ENCODE measurements around the gene LRRC7. TPM values are rescaled to one million over a fixed set of nuclear protein-coding genes. Genes with fewer than 3 reads are reported as not detected.

Gene LRRC7
- total RNA-seq, 1 donor from 2014 or later = 7.8 TPM

- Mint-ChIP-seq H3K27ac (no peak overlapping the region), H3K27me3 (no peaks in the 10 kb centered on the region), H3K4me3 (ENCODE audit: low read depth) (no peak overlapping the region), H3K9me3 (ENCODE audit: low read depth) (no peaks in the 10 kb centered on the region), H3K4me1 (ENCODE audit: low read depth) (no peaks in the 10 kb centered on the region), H3K36me3 (ENCODE audit: insufficient read depth) (no peaks in the 10 kb centered on the region)
- DNase-seq (ENCODE audit: low spot score, unreplicated experiment) = no peak
- TF ChIP-seq CTCF (IDR thresholded peaks at IDR 0.05; ENCODE audit: unreplicated experiment) = no peak
These were observed 431.1 kb downstream of the LRRC7 start for GRCh38 chr1:69998847-69999246.

DNA sequence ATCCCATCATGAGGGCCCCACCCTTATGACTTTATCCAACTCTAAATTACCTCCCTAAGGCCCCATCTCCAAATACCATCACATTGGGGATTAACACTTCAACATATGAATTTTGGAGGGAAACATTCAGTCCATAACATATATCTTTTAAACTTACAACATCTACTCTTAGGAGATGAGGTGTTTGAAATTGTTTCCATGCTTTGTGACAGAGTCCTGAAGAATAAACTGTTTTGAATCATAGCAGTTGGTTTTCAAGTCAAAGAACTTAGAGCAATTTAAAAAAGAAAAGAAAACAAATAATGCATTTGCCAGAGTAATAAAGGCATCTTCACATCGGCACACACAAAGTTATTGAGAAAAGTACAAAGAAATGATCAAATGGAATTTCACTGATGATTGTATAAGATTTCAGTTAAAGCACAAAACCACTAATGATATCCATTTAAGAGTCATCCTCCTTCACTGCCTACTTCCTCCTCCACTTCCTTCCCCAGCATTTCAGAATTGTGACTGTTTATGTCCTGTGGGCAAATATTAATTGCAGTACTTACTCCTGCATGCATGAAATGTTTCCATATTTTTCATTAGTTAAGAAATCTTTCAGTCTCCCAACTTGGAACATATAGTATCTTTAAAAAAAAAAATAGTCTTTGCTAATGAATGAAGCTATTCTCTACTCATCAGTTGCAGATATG lies 435.6 kb downstream of the LRRC7 start:
- no peak overlapping the region for H3K27ac Mint-ChIP-seq
- no peaks in the 10 kb centered on the region for H3K36me3 Mint-ChIP-seq (ENCODE audit: insufficient read depth)
- no peak for DNase-seq (ENCODE audit: low spot score, unreplicated experiment)
- TF ChIP-seq CTCF (IDR thresholded peaks at IDR 0.05; ENCODE audit: unreplicated experiment) = no peak
- H3K4me1 Mint-ChIP-seq (ENCODE audit: low read depth) = no peaks in the 10 kb centered on the region
- H3K9me3 Mint-ChIP-seq (ENCODE audit: low read depth) = no peaks in the 10 kb centered on the region
- no peaks in the 10 kb centered on the region for H3K27me3 Mint-ChIP-seq
- no peak overlapping the region for H3K4me3 Mint-ChIP-seq (ENCODE audit: low read depth)

DNA sequence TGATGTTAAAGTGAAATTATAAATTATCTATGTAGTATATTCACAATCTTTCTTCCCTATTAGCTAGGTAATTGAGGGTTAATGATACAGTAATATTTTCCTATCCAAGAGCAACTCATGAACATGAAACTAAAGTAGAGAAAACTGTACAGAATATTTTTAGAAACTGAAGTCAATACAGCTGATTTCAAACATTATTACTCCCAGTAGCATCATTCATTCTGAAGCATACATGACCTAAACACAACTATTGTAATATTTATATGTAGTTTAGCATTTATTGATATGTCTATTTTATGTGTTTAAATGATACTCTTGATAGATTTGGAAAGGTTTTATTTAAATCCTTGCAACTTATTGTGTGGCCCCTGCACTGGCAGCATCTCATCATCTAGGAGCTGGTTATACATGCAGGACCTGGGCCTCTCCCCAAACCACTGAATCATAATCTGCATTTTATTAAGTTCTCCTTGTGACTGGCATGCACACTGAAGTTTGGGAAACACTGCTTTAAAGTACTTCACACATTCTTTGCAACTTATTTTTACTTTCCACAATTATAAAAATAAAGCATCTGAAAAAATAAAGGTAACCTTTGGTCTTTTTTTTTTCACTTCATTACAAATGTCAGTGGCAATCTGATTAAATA lies 437.8 kb downstream of the LRRC7 start:
- TF ChIP-seq CTCF (IDR thresholded peaks at IDR 0.05; ENCODE audit: unreplicated experiment) = no peak
- no peak for DNase-seq (ENCODE audit: low spot score, unreplicated experiment)
- Mint-ChIP-seq H3K27ac (no peak overlapping the region), H3K36me3 (ENCODE audit: insufficient read depth) (no peaks in the 10 kb centered on the region), H3K4me1 (ENCODE audit: low read depth) (no peaks in the 10 kb centered on the region), H3K9me3 (ENCODE audit: low read depth) (no peaks in the 10 kb centered on the region), H3K27me3 (no peaks in the 10 kb centered on the region), H3K4me3 (ENCODE audit: low read depth) (no peak overlapping the region)

GRCh38 chr1:70008660-70009059 lies 440.9 kb downstream of the LRRC7 start:
- H3K27me3 Mint-ChIP-seq = no peaks in the 10 kb centered on the region
- no peaks in the 10 kb centered on the region for H3K9me3 Mint-ChIP-seq (ENCODE audit: low read depth)
- H3K4me1 Mint-ChIP-seq (ENCODE audit: low read depth) = peaks cover 1% of the 10 kb centered on the region
- H3K27ac Mint-ChIP-seq = no peak overlapping the region
- H3K36me3 Mint-ChIP-seq (ENCODE audit: insufficient read depth) = no peaks in the 10 kb centered on the region
- H3K4me3 Mint-ChIP-seq (ENCODE audit: low read depth) = no peak overlapping the region
- TF ChIP-seq CTCF (IDR thresholded peaks at IDR 0.05; ENCODE audit: unreplicated experiment) = no peak
- DNase-seq (ENCODE audit: low spot score, unreplicated experiment) = no peak

- Mint-ChIP-seq H3K9me3 (ENCODE audit: low read depth) (no peaks in the 10 kb centered on the region), H3K4me1 (ENCODE audit: low read depth) (peaks cover 3% of the 10 kb centered on the region)
- DNase-seq (ENCODE audit: low spot score, unreplicated experiment) = no peak
These were observed 450.0 kb downstream of the LRRC7 start for GRCh38 chr1:70017770-70018169.

More at GRCh38 chr1:70017770-70018169, 450.0 kb downstream of the LRRC7 start:
- no peak for TF ChIP-seq CTCF (IDR thresholded peaks at IDR 0.05; ENCODE audit: unreplicated experiment)
- H3K36me3 Mint-ChIP-seq (ENCODE audit: insufficient read depth) = peaks cover 1% of the 10 kb centered on the region
- no peak overlapping the region for H3K27ac Mint-ChIP-seq
- no peak overlapping the region for H3K4me3 Mint-ChIP-seq (ENCODE audit: low read depth)
- peaks cover 6% of the 10 kb centered on the region for H3K27me3 Mint-ChIP-seq

All from progenitor cell of endocrine pancreas (in vitro differentiated cells).